Lung microvascular endothelial cell (primary cell): ENCODE results near the gene RAF1. TPM values are rescaled to one million over a fixed set of nuclear protein-coding genes. Genes with fewer than 3 reads are reported as not detected.
A peak's percentile ranks its signal among the peaks of the same experiment; 100 is the strongest.
"Not testable (repeated sequence)": the region's sequence is repeated elsewhere in the genome, so short reads cannot be mapped to it uniquely, and the experiment has no call there.

ENCODE experiments used
- DNase-seq, 2 donors: peaks; one replicate each; pipeline versions ENCODE4 v3.0.0 to v3.0.0-alpha.2; 2010; ENCODE audit warnings: low read depth in 2 of 2
- total RNA-seq: library from RNA; depleted of rRNA; stranded (reverse); fragments of >200 nt; gene quantifications from 2 replicates; pipeline ENCODE4 v1.2.1, GENCODE V29; 2014

RAF1 gene
- total RNA-seq: 74.8 and 84.7 TPM in 2 replicates

- peak; percentile 99 for DNase-seq
These were observed at the start of gene RAF1 for GRCh38 chr3:12663936-12664908. Gene RAF1, minus strand, starts transcription at chr3:12664117. Its CDS starts 45,396 bp downstream, at chr3:12618721.

DNA sequence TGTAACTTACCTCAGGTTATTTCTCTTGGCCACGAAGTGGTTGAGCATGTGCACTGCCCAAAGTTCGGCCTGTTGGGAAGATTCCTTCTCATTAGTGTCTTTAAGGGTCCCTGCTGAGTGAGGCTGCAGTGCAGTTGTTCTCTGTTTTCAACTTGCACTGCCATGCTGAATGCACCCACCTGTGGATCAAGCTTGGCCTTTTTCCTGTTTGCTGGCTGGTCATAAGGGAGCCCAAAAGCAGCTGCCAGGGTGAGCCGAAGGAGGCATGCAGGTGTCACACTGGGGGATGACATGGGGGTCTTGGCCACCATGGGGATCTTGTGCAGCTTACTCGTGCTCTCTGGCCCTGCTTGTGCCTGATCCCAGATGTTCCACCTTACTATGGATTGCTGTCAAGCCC lies 46.1 kb upstream of the RAF1 start:
- no peak for DNase-seq

GRCh38 chr3:12709334-12709733 lies 45.4 kb upstream of the RAF1 start:
- DNase-seq: no peak

DNA sequence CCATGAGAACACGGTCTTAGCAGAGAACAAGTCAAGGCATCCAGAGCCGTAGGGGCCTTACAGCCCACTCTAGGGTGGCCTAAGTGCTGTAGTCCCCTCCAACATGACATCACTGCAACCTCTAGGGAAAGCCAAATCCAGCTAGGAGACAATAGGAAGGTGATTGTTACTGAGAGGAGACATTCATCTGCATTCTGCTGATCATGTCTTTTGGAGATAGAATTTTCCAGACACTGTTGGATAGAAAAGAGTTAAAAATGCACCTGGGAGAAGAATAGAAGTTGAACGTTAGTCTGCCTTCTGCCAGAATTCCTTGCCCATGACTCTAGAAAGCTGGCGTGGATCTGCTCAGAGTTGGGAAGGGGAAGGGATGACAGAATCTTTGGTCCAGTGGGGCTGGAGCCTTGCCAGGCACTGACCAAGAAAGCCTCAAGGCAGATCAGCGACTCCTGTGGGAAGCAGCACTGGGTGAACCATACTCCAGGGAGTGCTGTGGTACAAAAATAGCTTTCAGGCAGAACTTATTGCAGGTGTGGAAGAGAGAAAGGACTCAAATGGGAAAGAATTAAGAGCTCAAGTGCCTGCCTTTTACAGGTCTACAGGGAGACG lies 44.8 kb upstream of the RAF1 start:
- peak in 1 of 2 donors; percentile 24 for DNase-seq

- DNase-seq: no peak
These were observed 43.5 kb upstream of the RAF1 start for GRCh38 chr3:12707449-12707848.

DNA sequence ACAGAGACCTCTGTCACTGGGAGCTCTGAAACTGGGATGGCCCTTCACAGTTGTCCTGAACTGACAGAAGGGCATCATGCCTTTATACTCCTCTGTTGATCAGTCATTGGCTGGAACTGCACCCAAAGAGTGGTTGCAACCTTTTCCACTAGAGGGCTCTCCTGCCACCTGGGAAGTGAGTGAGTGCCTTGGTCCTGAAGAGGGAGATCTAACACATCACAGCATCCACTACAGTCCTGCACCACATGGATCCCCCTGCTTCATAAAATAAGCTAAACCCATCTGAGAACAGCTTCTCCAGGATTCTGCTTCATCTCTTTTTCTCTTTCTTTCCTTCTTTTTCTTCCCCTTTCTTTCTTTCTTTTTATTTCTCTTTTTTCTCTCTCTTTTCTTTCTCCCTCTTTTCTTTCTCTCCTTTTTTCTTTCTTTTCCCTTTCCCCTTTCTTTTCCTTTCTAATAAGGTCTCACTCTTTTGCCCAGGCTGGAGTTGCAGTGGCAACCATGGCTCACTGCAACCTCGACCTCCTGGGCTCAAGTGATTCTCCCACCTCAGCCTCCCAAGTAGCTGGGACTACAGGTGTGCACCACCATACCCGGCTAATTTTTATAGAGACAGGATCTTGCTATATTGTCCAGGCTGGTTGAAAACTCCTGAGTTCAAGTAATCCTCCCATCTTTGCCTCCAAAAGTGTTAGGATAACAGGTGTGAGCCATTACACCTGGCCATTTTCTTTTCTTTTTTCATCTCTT lies 42.8 kb upstream of the RAF1 start:
- peak; percentile 76 to 82 for DNase-seq

DNA sequence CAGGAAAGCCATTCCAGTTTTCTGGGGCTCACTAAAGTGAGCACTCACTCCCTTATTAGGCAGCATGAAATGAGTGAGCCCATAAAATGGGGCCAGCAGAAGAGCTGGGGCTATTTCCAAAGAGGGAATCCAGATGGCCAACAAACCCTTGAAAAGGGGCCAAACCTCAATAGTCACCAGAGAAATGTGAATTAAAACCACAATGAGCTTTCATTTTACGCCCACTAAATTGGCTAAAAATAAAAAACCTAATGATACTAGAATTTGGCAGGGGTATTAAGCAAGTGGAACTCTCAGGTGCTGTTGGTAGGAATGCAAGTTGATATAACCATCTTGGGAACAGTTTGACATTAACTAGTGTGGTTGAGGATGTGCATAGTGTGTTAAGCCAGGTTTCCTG lies 42.1 kb upstream of the RAF1 start:
- DNase-seq: no peak

DNA sequence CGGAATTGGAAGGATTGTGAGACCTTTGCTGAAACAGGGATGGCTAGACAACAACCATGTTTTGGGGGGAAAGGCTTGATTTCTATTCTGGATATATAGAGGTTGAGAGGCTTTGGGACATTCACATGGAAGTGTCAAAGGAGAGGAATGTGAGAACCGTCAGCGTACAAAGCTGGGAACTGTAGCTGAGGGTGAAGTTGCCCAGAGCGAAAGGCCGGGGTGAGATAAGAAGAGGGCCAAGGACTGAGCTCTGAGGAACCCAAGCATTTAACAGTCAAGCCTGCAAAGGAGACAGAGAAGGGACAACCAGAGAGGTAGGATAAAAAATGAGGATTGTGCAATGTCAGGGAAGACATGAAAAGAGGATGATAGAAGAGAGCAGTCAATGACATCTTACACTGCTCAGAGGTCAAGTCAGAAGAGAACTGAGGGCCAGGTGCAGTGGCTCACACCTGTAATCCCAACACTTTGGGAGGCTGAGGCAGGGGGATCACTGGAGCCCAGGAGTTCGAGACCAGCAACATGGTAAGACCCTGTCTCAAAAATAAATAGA lies 41.5 kb upstream of the RAF1 start:
- DNase-seq: no peak

GRCh38 chr3:12702501-12702900 lies 38.6 kb upstream of the RAF1 start:
- DNase-seq: no peak

- not testable (repeated sequence) for DNase-seq
These were observed 37.7 kb upstream of the RAF1 start for GRCh38 chr3:12701601-12702000.

DNA sequence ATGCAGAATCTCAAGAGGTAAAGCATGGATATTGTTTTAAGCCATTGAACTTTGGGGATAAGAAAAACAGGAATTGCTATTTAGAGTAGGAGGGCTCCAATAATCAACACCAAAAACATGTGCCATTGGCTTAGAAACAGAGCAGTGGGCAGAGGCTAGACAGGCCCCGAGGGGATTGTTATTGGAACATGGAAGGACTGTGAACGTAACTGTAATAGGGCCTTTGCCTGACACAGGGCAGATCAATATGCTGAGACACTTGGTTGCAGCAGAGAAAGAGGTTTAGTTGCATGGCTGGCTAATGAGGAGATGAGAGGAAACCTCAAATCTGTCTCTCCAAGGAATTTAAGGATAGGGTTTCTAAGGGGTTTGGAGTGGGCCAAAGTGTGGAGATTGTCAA lies 36.9 kb upstream of the RAF1 start:
- no peak for DNase-seq

GRCh38 chr3:12695916-12696315 lies 32.0 kb upstream of the RAF1 start:
- DNase-seq: no peak

DNA sequence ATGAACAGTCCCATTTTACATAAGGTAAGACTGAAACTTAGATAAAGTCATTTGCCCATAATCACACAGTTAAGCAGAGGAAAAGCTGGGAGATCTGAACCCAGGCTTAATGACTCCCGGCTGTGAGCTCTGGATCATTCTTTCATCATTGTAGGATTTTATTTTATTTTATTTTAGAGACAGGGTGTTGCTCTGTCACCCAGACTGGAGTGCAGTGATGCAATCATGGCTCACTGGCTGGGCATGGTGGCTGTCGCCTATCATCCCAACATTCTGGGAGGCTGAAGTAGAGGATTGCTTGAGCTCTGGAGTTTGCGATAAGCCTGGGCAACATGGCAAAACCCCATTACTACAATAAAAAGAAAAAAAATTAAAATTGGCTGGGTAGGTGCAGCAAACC lies 31.2 kb upstream of the RAF1 start:
- DNase-seq: no peak

GRCh38 chr3:12692444-12692843 lies 28.5 kb upstream of the RAF1 start:
- no peak for DNase-seq

DNA sequence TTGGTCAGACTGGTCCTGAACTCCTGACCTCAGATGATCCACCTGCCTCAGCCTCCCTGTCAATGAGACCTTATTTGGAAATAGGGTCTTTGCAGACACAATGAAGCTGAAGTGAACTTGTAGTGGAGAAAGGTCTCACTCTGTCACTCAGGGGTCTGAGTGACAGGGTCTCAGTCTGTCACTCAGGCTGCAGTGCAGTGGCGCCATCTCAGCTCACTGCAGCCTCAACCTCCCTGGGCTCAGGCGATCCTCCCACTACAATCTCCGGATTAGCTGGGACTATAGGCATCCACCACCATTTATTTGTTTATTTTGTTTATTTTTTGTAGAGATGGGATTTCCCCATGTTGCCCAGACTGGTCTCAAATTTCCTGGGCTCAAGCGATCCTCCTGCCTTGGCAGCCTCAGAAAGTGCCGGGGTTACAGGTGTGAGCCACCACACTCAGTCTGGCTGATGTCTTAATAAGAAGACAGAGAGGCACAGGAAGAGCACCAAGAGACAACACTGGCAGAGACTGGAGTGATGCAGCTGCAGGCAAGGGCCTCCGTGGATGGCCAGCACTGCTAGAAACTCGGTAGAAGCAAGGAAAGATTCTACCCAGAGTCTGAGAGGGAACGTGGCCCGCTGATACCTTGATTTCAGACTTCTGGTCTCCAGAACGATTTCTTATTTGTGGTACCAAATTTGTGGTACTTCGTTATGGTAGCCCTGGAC lies 26.2 kb upstream of the RAF1 start:
- DNase-seq: no peak

DNA sequence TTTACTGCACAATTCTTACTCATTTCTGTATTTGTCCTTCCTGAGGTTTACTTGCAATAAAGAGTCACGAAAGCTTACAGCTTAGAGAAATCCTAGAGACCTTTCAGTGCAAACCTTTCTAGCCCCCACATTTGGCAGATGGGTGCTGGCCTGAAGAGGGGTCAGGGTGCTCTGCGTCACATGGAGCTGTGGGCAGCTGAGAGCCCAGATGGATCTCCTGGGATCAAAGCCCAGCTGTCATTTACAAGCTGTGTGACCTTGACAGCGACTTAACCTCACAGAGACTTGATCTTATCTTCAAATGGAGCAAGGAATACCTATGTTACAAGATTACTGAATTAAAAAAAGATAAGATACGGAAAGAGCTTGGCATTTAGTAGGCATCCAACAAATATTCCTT lies 24.0 kb upstream of the RAF1 start:
- DNase-seq: no peak

DNA sequence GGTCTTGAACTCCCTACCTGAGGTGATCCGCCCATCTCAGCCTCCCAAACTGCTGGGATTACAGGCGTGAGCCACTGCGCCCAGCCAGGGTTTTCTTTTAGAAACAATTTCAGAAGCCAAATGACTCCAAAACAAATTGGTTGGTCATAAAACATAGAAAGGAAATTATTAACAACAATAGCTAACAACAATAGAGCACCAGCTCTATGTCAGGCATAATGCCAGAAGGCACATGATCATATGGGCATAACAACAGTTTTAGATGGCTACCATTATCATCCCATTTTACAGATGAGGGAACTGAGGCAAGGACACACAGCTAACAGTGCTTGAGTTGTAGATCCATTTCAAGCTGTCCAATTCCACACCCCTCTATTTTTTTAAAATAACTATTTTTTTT lies 22.2 kb upstream of the RAF1 start:
- peak in 1 of 2 donors; percentile 69 for DNase-seq

DNA sequence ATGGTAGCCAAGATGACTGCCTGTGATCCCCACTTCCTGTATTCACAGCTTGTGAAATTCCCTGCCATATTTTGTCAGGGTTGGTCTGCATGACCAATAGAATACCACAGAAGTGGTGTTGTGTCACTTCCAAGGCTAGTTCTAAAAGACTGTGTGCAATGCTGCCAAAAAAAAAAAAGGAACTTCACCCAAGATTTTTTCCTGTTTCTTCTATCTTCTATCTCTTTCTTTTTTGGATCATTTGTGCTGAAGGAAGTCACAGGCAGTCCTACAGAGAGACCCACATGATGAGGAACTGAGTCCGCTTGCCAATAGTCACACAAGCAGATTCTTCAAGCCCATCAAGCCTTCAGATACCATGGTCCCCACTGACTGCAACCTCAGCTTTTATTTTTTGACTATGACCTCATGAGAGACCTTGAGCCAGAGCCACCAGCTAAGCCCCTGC lies 18.1 kb upstream of the RAF1 start:
- no peak for DNase-seq

DNA sequence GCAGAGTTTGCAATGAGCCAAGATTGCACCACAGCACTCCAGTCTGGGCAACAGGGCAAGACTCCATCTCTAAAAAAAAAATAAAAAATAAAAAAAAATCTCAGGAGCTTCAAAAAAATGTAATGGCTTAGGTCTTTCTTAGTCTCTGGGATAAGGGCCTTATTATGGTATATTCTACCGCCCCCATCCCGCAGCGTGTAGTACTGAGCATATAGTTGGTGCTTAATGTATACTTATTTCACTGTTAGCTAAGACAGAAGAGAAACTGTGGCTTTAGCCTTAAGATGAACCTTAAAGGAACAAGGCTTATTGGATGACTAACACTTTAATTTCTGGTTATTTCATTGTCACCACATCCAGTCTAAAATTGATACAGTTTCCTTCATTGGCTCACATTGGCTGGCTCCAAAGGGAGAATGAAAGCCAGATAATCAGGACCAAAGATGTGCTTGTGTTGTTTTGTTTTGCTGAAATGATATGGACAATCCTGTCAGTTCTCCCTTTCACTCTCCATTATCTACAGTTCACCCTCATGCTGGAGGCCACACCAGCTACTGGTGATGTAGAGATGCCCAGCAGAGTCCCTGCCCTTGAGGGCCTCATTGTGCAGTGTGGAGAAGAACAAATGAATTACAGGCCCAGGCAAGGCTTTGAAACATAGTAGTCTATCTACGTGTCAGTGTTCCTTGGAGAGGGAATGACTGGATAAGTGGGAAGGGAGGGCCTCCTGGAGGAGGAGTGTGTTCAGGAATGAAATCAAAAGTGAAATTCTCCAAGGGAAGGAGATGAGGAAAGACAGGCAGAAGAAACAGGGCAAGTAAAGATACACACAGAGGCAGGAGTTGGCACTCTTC lies 17.4 kb upstream of the RAF1 start:
- DNase-seq: no peak

DNA sequence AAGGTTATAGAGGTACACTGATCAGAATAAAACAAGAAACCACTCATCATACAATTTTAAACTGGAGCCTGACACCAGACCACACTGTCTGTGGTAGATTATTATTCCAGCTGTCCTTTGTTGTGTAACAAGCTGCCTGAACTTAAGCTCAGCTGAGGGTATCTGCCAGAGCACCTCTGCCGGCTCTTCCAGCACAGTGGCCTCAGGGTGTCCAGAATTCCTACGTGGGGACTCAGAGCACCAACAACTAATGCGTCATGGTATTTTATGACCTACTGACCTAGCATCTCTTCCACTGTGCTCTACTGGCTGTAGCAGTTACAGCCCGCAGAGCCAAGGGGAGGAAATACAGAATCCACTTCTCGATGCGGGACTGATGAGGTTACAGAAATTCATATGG lies 15.6 kb upstream of the RAF1 start:
- no peak for DNase-seq
